IMR-90 (cell line): ENCODE results near the gene C1QTNF5. TPM values are rescaled to one million over a fixed set of nuclear protein-coding genes. Genes with fewer than 3 reads are reported as not detected.

Experiments
- ATAC-seq: fragments of 200-7000 bp; cut with Tn5 transposase; 2 replicates; pipeline ENCODE4 v1.9.1; 2020; ENCODE audit warnings: low read depth, mild to moderate bottlenecking, moderate library complexity
- BruUV-seq: library from RNA; stranded (reverse); fragments of 400-500 nt; replicated peaks from 2 replicates; lab custom pipeline; 2021; lab: Mats Ljungman, UMichigan
- CTCF ChIA-PET: fragments of 300-600 bp; formaldehyde crosslinking; extraction: SDS; loops from one replicate; lab custom pipeline; 2021; ENCODE audit warnings: antibody characterized with exemption; lab: Yijun Ruan, JAX
- POLR2A ChIA-PET: fragments of 300-600 bp; sonication (Branson Sonifier 250); formaldehyde crosslinking; loops from one replicate; lab custom pipeline; 2022; ENCODE audit warnings: antibody characterized with exemption; ENCODE audit not compliant: unreplicated experiment; lab: Charles Lee
- DNase-seq: peaks from one replicate; pipeline ENCODE4 v3.0.0; 2013
- H2AFZ ChIP-seq: replicated peaks from 2 replicates; pipeline ENCODE3; 2013; ENCODE audit warnings: low read length, mild to moderate bottlenecking; ENCODE audit not compliant: poor library complexity
- H2AK5ac ChIP-seq: 2 replicates; pipeline ENCODE4 v1.6.1; 2013; ENCODE audit warnings: low read depth, low read length, inconsistent platforms
- H2AK9ac ChIP-seq: replicated peaks from 2 replicates; pipeline ENCODE3; 2013; ENCODE audit warnings: mild to moderate bottlenecking, low read depth, low read length, moderate library complexity; ENCODE audit not compliant: poor library complexity
- H2BK120ac ChIP-seq: 2 replicates; pipeline ENCODE4 v1.6.1; 2013; ENCODE audit warnings: low read depth, low read length, inconsistent platforms
- H2BK15ac ChIP-seq: 3 replicates; pipeline ENCODE4 v1.6.1; 2013; ENCODE audit warnings: low read depth, low read length, inconsistent platforms
- H2BK20ac ChIP-seq: 2 replicates; pipeline ENCODE4 v1.6.1; 2013; ENCODE audit warnings: low read depth, mild to moderate bottlenecking, inconsistent platforms, low read length, moderate library complexity
- H2BK5ac ChIP-seq: 2 replicates; pipeline ENCODE4 v1.6.1; 2013; ENCODE audit warnings: mild to moderate bottlenecking, low read depth, low read length, inconsistent platforms; ENCODE audit not compliant: poor library complexity, severe bottlenecking
- H3K14ac ChIP-seq: replicated peaks from 2 replicates; pipeline ENCODE4 v1.6.1; 2013; ENCODE audit warnings: low read depth, low read length, inconsistent platforms
- H3K18ac ChIP-seq: 2 replicates; pipeline ENCODE4 v1.6.1; 2013; ENCODE audit warnings: low read depth, low read length, control low read depth
- H3K23ac ChIP-seq: 2 replicates; pipeline ENCODE4 v1.6.1; 2013; ENCODE audit warnings: low read depth, low read length, inconsistent platforms
- H3K27ac ChIP-seq: 2 replicates; pipeline ENCODE4 v1.5.1; 2013; ENCODE audit warnings: mild to moderate bottlenecking, control low read depth, low read length; ENCODE audit not compliant: insufficient read depth
- H3K27me3 ChIP-seq: 2 replicates; pipeline ENCODE4 v1.6.1; 2013; ENCODE audit warnings: low read length; ENCODE audit not compliant: control insufficient read depth, insufficient read depth
- H3K36me3 ChIP-seq: 2 replicates; pipeline ENCODE4 v1.6.1; 2013; ENCODE audit warnings: low read length, mixed read lengths; ENCODE audit not compliant: control insufficient read depth, insufficient read depth
- H3K4ac ChIP-seq: 2 replicates; pipeline ENCODE4 v1.6.1; 2013; ENCODE audit warnings: low read depth, low read length, inconsistent platforms
- H3K4me1 ChIP-seq: 2 replicates; pipeline ENCODE4 v1.6.1; 2013; ENCODE audit warnings: low read length, mixed read lengths; ENCODE audit not compliant: control insufficient read depth, insufficient read depth
- H3K4me2 ChIP-seq: 2 replicates; pipeline ENCODE4 v1.6.1; 2013; ENCODE audit warnings: low read depth, mild to moderate bottlenecking, control low read depth, low read length, moderate library complexity
- H3K4me3 ChIP-seq: 2 replicates; pipeline ENCODE4 v1.5.1; 2013; ENCODE audit warnings: low read depth, mild to moderate bottlenecking, control low read depth, low read length, moderate library complexity; ENCODE audit not compliant: insufficient read depth
- H3K56ac ChIP-seq: 2 replicates; pipeline ENCODE4 v1.6.1; 2013; ENCODE audit warnings: low read length, inconsistent platforms; ENCODE audit not compliant: insufficient read depth; ENCODE audit errors: extremely low read depth
- H3K79me1 ChIP-seq, 2 experiments: 2 replicates each; pipeline ENCODE4 v1.6.1; 2013; ENCODE audit warnings: low read length in 2 of 2, inconsistent platforms in 1 of 2, low read depth in 1 of 2
- H3K9ac ChIP-seq: 2 replicates; pipeline ENCODE4 v1.6.1; 2013; ENCODE audit warnings: low read depth, low read length, control low read depth
- H3K9me1 ChIP-seq: 2 replicates; pipeline ENCODE4 v1.6.1; 2013; ENCODE audit warnings: low read length, inconsistent platforms; ENCODE audit not compliant: insufficient read depth
- H3K9me3 ChIP-seq: 2 replicates; pipeline ENCODE4 v1.6.1; 2013; ENCODE audit warnings: low read length; ENCODE audit not compliant: control insufficient read depth, insufficient read depth
- H4K20me1 ChIP-seq: 2 replicates; pipeline ENCODE4 v1.6.1; 2013; ENCODE audit warnings: low read length, inconsistent platforms; ENCODE audit not compliant: insufficient read depth
- H4K5ac ChIP-seq: 2 replicates; pipeline ENCODE4 v1.6.1; 2013; ENCODE audit warnings: mild to moderate bottlenecking, low read depth, low read length, control low read depth
- H4K8ac ChIP-seq, 2 experiments: 2 replicates each; pipeline ENCODE4 v1.6.1; 2013; ENCODE audit warnings: low read depth in 2 of 2, low read length in 2 of 2, control low read depth in 1 of 2, inconsistent platforms in 1 of 2
- H4K91ac ChIP-seq: 2 replicates; pipeline ENCODE4 v1.6.1; 2013; ENCODE audit warnings: low read depth, low read length, inconsistent platforms; ENCODE audit not compliant: insufficient read depth
- CEBPB ChIP-seq: IDR thresholded peaks from 2 replicates; pipeline ENCODE4 v1.6.1; 2012; ENCODE audit warnings: low read depth, low read length, improper control_type of control experiment
- MAZ ChIP-seq: IDR thresholded peaks from 2 replicates; pipeline ENCODE4 v1.6.1; 2012; ENCODE audit warnings: low read depth, mild to moderate bottlenecking, low read length, improper control_type of control experiment, moderate library complexity, borderline replicate concordance
- POLR2A ChIP-seq: IDR thresholded peaks from 2 replicates; pipeline ENCODE4 v1.6.1; 2012; ENCODE audit warnings: mild to moderate bottlenecking, low read depth, low read length
- RAD21 ChIP-seq: IDR thresholded peaks from 2 replicates; pipeline ENCODE4 v1.6.1; 2012; ENCODE audit warnings: low read length, improper control_type of control experiment
- RFX5 ChIP-seq: IDR thresholded peaks from 2 replicates; pipeline ENCODE4 v1.8.0; 2012; ENCODE audit warnings: low read depth, mild to moderate bottlenecking, low read length, moderate library complexity
- WGBS, 2 experiments: methylation state at CpG; one replicate each; pipeline versions ENCODE4 v1.1.5 to v1.1.7; 2013; ENCODE audit warnings: missing lambda C conversion rate in 2 of 2; ENCODE audit not compliant: insufficient read length in 1 of 2; ENCODE audit errors: extremely low coverage in 2 of 2; 5-methylcytosine and 5-hydroxymethylcytosine counted together
- dilution Hi-C: fragments of 300-500 bp; cut with HindIII; formaldehyde crosslinking; loops from one replicate; pipeline ENCODE4 v1.14.3; 2018; ENCODE audit warnings: low sequenced_read_pairs; ENCODE audit not compliant: unreplicated experiment
- in situ Hi-C: fragments of 300-500 bp; cut with MboI; formaldehyde crosslinking; loops from 3 replicates; pipeline ENCODE4 v1.14.3; 2019; ENCODE audit warnings: low sequenced_read_pairs, inconsistent platforms, mixed read lengths
- intact Hi-C: fragments of 100-400 bp; cut with micrococcal nuclease; formaldehyde crosslinking; loops from 2 replicates; pipeline ENCODE4 v1.10.0; 2022
- polyA plus RNA-seq, 3 experiments: library from polyadenylated mRNA; depleted of rRNA; stranded (reverse); fragments of >200 nt; gene quantifications; 2 replicates each; pipeline ENCODE4 v1.2.3, GENCODE V29; 2012; ENCODE audit warnings: low replicate concordance in 1 of 3
- total RNA-seq: library from RNA; depleted of rRNA; stranded (reverse); fragments of >200 nt; gene quantifications from 2 replicates; pipeline ENCODE4 v1.2.3, GENCODE V29; 2012

The C1QTNF5 gene
- total and polyA plus RNA-seq, 2 of the 4 experiments (the other 2 are of a cell fraction): 2.0 to 5.4 TPM

- 87% methylated on average over 13 of the region's 26 CpGs; no CpG with 5 or more reads in 1 of the 2 experiments for WGBS, 2 experiments
- H4K5ac ChIP-seq: no peak overlapping the region
- H3K9ac ChIP-seq: no peak overlapping the region
- ATAC-seq (no peak), DNase-seq (no peak)
- no TSS peak for BruUV-seq
- H4K8ac ChIP-seq: no peak overlapping the region
- ChIA-PET POLR2A (no interaction called here), CTCF (interaction anchor here (1.6 to 5.3 kb wide), 2 partner anchors 16 to 34 kb away, joined by 3 to 30 read pairs; no protein-coding TSS in a partner anchor)
- intact Hi-C loops (no loop called here), dilution Hi-C loops (no loop called here), in situ Hi-C loops (loop anchor here (25.0 kb wide), 1 partner anchor 740 kb away; no protein-coding TSS in a partner anchor)
- H3K4me2 ChIP-seq: no peak overlapping the region
- H2AFZ ChIP-seq: no peak overlapping the region
- no peaks in the 10 kb centered on the region for H4K20me1 ChIP-seq
- H2BK120ac ChIP-seq: no peak overlapping the region
- no peak overlapping the region for H2BK15ac ChIP-seq
- no peak overlapping the region for H3K4me3 ChIP-seq
- H3K23ac ChIP-seq: no peak overlapping the region
- TF ChIP-seq RAD21 (no peak), CEBPB (no peak), MAZ (no peak), POLR2A (no peak), RFX5 (no peak)
- H3K4ac ChIP-seq: no peak overlapping the region
- H3K79me1 ChIP-seq: no peaks in the 10 kb centered on the region
- no peak overlapping the region for H4K91ac ChIP-seq
- H3K14ac ChIP-seq: no peak overlapping the region
- H3K56ac ChIP-seq: no peak overlapping the region
- no peak overlapping the region for H2AK9ac ChIP-seq
- no peak overlapping the region for H2BK20ac ChIP-seq
- no peaks in the 10 kb centered on the region for H3K36me3 ChIP-seq
- H3K18ac ChIP-seq: no peak overlapping the region
- peaks cover 6% of the 10 kb centered on the region for H3K9me1 ChIP-seq
- H3K27ac ChIP-seq: no peak overlapping the region
- no peak overlapping the region for H2AK5ac ChIP-seq
- no peaks in the 10 kb centered on the region for H3K27me3 ChIP-seq
- H3K4me1 ChIP-seq: peaks cover 30% of the 10 kb centered on the region
- no peaks in the 10 kb centered on the region for H3K9me3 ChIP-seq
- H2BK5ac ChIP-seq: no peak overlapping the region
These were observed 31.8 kb upstream of the C1QTNF5 start for GRCh38 chr11:119372260-119373058.
